ENCODE data around the gene IP6K3.

Gene IP6K3

DNA sequence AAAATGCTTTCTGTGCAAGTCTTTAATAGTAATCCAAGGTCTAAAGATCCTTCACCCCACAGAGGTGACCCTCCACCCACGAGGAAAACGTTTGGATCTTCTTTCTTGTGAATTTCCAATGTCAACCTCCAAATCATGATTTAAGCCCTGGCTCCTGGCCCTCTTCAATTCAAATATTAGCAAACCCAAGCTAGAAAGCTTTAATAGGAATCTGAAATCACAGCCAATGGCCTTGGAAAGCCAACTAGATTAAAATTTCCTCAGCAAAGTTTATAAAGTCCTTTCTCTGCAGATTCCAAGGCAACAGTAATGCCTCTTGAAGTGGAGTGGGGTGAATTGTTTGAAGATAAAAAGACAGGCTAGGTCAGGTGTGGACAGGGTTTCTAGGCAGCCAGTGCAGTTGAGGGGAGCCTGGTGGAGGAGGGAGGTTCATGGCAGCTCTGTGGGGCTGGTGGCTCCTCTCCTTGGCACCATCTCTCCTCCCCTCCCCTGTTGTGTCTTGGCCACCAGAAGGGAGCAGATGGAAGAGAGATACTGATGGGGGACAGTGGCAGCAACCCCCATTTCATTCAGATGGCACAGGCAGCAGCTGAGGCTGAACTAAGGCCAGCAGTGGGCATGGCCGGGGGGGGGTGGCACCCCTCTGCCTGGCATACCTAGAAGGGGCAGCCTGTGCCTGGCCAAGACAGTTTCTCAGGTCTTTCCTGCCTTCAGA is 23.2 kb downstream of the IP6K3 start:
- DNase-seq (ENCODE audit: low spot score), result no peak

DNA sequence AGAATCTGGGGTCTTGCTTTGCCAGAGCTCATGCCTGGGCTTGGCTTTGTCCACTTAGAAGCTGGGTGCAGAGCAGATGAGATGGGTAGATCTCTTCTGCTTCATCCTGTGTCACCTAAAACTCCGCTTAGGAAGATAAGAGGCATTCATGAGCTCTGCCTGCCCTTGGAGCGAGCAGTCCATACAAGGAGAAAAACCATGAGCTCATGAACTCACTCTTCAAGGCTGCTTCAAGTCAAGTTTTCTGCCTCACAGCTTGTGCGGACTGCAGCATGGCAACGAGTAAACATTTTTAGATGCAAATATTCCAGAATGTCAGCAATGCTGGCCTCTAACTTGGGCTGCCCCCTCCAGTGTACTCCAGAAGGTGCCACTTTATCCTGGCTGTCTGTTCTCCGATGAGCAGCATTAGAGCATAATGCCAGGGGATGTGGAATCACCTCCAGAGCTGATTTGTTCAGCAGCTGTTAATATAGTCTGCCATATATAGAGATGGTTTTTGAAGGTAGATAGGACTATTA is 24.5 kb downstream of the IP6K3 start:
- no peak for DNase-seq (ENCODE audit: low spot score)

DNA sequence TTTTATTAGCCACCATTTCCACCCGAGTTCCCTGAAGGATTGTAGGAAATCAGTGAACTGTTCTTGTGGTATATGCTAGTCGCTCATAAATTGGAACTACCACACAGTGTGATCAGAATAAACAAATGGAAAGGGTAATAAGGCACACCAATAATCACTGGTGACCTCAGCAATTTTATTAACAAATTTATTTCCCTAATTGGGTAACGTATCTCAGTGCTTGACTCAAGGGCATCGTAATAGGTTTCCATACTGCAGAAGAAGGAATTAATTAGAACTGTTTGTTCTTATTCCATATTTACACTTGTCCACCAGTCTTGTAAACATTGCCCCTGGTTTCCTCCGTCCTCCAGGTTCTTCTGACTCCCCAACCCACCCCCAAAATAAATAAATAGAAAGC is 25.2 kb downstream of the IP6K3 start:
- DNase-seq (ENCODE audit: low spot score), result no peak

DNA sequence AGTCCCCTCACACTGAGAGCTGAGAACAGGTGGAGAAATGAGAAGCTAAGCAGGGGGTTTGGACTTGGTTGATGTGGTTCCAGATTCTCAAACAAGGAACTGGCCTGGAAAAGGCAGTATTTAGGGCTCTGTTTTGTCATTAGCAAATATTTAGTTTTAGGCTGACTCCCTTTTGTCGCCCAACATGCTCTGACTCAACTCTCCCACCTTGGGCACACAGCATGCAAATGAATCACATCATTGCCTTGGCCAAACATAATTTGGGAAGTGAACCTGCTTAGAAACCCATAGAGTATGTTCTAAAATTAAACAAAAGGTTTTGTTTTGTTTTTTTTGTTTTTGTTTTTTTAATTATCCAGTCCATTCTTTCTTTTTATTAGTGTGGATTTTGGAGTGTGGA is 25.7 kb downstream of the IP6K3 start:
- no peak for DNase-seq (ENCODE audit: low spot score)

DNA sequence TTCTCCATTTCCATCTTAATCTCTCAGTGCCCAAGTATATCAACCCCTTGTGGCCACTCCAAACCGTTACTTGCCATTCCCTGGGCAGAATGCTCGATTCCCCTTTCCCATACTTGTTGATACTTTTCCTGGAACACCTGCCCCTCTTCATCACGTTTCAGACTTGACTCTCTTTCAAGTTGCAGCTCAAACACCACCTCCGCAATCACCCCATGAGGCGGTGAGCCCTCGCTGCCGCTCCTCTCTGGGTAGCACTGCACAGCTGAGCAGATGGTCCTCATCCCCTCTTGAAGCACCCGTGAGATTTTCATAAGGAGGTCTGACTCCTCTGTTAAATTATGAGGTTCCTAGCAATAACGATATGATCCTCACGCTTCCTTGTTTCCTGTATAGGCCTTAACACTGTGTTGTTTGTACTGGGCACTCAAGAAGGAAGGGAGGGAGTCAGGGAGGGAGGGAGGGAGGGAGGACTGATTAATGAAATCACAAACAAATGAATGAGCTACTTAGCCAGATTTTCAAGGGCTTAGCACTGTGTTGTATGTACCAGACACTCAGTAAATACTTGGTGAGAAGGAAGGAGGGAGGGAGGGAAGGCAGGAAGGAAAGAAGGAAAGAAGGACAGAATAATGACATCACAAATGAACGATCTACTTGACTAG is 27.2 kb downstream of the IP6K3 start:
- no peak for DNase-seq (ENCODE audit: low spot score)

DNA sequence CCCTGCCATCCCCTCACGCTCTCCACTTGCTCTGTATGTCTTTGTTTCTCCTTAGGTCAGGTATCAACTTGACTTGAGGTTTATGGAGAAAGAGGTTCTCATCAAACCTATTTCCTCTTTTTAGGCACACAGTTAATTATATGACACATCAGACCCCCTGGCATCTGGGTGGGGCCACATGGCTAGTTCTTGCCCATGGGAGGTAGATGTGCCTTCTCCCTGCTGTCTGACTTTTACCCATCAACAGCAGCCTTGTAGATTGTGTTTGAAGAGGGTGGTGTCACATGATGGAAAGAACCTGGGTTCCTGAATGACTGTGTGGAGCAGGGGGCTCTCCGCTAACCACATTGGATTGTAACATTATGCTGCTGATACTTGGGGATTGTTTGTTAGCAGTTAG is 28.0 kb downstream of the IP6K3 start:
- no peak for DNase-seq (ENCODE audit: low spot score)

DNA sequence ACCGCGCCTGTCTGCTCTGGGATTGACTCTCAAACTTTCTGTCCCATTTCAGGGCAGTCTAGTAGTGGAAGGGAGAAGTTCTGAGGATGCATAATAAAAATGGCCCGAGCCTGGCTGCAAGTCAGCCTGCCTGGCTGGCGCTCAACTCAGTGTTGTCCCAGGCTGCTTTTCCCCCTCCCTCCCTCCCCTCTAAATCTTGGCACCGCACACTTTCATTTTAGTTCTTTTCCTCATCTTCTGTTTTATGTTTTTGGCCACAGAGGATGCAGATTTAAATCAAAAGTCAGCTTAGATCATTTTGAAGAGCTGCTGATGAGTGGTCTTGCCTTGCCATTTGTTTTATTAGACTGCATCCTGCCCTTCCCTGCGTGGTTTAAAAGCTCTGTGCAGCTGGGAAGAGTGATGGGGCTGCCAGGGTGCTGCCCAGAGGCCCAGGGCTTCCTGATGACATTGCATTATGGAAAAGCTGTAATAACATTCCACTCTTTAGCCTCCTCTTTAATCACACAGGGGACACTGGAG is 28.7 kb downstream of the IP6K3 start:
- DNase-seq (ENCODE audit: low spot score), result no peak

DNA sequence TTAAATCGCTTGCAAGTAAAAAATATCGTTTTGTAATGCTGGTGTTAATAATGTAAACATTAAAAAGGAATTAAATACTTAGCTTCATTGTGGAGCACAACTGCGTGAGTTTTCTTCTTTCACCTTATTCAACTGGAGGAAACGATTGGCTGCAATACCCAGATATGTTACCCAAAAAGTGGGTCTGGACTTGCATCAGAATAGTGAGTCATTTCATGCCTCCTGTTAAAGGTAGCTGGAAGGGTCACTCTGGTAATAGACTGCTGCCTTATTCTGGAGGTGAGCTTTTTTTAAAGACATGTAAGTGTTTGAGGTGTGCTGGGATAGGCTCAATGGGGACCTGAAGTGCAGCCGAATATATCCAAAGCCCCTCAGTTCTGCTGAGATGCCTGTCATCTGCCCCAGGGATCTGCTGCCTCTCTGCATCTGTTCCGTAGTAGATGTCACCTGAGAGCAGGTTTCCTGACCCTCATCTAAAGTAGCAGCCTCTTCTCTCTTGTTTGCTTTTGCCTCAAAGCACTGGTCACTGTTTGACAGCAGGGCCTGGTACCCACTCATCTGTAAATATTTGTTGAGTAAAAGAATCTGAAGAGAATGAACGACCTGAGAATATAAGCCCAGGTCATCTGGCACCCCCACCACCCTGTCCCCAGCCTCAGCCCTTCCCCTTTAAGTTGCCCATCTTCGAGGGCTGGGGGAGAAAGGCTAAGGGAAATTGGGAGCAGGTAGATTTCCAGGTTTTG is 29.6 kb downstream of the IP6K3 start:
- DNase-seq (ENCODE audit: low spot score), result no peak

DNA sequence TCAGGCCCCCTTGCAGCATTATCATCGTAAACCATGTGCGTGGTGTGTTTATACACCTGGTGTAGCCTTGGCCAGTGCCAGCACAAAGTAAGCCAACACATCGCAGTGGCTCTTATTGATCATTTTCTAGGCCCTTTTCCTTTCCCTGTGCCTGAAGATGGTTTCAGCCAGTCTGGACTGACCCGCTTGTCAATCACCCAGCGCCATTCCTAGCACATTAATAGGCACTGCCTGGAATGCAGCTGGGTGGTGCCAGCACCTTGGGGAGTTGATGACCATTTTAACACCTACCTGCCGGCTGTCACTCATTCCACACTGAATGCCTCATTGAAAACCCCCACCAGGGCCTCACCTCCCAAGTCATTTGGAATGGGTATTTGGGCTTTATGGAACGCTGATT is 30.3 kb downstream of the IP6K3 start:
- no peak for DNase-seq (ENCODE audit: low spot score)

DNA sequence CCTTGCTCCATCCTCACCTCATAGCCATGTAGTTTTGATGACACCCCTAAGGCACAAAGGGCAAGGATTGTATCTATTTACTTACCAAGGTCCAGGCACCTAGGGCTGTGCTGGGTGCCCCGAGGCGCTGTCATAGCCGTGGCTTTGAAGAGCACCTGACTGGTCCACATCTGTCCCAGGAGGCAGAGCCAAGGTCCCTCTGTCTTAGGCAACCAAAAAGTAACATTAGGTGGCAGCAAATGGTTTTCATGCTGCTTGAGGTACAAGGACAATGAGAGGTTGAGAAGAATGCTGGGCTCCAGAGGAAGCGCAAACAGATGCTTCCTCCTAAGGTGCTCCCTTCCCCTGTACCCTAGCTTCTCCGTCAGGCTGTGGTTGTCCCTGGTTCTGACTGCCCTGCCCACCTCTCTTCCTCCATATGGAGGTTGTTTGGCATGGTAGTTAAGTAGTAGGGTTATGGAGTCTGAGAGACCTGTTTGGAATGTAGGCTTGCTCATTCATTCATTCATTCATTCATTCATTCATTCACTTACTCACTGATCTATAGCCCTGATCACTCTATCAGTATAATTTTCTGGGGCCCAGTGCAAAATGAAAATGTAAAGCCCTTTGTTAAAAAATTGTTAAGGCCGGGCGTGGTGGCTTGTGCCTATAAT is 32.2 kb downstream of the IP6K3 start:
- DNase-seq (ENCODE audit: low spot score), result no peak

DNA sequence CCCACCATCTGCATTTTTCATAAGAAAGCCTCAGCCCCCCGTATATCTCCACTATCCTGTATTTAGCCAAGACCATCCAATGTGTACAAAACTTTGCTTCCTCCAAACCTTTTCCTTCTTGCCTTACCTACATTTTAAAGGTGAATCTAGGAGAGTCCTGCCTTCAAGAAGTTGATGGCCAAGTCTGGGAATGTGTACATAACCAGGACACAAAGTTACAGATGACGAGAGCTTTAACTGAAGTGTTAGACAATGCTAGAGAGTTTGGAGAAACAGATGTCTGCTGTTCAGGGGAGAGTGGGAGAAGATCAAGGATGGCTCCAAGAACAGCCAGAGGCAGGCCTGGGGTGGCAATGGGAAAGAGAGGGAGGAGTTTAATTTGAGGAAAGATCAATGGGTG is 32.9 kb downstream of the IP6K3 start:
- no peak for DNase-seq (ENCODE audit: low spot score)

DNA sequence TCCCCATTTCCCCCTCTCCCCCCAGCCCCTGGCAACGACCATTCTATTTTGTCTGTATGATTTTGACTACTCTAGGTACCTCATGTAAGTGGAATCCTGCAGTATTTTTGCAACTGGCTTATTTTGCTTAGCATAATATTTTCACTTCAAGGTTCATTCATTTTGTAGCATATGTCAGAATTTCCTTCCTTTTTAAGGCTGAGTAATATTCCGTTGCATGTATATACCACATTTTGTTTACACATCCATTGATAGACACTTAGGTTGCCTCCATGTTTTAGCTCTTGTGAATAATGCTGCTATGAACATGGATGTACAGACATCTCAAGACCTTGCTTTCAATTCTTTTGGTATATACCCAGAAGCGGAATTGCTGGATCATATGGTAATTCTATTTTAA is 33.8 kb downstream of the IP6K3 start:
- DNase-seq (ENCODE audit: low spot score), result no peak

DNA sequence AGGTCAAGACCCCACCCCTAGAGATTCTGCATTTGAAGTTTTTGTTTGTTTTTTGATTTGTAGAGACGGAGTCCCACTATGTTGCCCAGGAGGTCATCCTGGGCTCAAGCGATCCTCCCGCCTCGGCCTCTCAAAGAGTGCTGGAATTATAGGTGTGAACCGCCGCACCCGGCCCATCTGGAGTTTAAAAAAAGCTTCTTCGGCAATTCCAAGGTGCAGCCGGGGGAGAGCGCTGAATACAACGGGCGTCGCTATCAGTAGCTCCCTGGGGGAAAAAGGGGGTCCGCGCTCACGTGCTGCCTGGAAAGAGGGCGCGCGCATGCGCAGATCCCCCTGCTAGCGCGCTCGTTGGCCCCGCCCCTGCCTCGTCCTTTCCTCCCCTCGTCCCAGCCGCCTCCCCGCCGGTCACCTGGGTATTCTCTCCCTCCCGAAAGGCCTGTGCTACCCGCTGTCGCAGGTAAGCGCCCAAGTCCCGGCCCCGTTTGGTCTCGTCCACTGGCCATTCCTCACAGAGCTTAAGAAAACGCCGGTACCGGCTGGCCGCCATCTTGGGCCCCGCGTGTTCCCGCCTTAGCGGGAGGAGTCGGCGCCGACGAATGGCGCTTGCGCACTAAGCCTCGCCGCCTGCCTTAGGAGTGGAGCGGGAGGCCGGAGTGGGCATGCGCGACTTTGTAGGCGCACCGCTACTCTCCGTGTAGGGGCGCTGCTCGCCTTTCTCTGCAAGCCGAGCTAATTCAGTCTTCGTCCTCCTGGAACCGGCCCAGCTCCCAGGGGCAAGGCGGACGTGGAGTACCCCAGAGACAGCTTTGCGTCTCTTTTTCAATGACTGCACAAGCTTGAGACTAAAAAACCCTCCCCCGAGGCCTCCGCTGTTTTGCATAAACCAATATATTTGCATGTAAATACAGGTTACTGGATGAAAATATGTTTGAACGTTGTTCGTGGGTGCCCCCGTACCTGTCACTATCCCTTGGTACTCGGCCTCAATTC is 35.3 kb downstream of the IP6K3 start, which contains the start of gene UQCC2:
Gene UQCC2 (minus strand): TSS at position 561 of the 990 bp plus-strand sequence. CDS start 14 bp downstream, at position 547.
- DNase-seq (ENCODE audit: low spot score), result peak; percentile 97

DNA sequence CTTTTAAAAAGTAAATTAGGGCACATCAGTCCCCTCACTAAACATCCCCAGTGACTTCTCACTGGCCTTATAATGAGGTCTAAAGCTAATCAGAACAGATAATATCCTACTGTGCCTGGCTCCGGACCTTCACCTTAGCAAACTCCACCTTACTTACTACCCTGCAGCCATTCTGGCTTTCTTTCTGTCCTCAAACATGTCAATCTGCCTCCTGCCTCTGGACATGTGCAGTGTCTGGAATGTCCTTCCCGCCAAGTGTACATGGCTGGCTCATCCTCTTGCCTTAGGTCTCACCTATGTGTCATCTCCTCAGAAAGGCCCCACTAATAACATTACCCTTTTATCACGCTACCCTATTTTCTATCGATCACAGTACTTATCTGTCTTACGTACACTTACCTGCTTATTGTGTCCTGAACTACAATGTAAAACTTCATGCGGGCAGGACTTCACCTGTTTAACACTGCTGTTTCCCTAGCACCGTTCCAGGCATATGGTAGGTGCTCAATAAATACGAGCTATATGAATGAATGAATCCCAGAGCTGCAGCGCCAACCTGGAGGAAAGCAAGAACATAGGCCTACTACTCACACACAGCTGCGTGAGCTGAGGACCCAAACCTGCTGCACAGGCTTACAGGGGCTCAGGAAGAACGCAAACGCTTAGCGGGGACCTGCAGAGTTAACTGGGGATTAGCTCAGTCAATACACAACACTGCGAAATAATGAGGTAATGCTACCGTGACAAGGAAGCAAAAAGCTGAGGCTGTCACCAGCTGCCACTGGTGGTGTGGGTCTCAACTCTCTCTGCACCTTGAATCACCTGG is 36.2 kb downstream of the IP6K3 start:
- no peak for DNase-seq (ENCODE audit: low spot score)

DNA sequence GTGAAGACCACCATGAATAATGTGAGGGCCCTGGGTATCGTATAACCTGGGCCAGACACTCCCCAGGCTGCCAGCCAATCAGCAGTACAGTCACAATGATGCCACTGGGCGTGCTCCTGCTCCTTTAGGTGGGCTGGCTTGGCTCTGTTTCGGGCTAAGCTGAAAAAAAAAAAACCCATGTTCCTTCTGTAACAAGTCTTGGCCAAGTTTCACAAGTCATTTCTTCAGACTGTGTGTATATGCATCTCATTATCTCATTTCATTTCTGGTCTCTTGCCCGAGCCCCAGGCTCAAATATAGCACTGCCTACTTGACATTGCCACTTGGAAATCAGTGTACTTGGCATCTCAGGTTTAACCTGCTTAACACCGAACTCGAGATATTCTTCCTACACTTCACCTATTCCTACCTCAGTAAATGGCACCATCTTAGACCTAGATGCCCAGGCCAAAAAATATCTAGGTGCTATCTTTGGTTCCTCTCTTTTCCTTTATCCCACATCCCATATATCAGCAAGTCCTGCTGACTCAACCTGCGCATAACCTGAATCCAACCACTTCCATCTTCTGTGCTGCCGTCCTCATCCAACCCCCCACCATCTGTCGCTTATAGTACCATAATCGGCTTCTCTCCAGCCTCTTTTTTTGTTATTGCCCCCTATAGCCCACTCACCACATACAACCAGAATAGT is 37.0 kb downstream of the IP6K3 start:
- DNase-seq (ENCODE audit: low spot score), result no peak

DNA sequence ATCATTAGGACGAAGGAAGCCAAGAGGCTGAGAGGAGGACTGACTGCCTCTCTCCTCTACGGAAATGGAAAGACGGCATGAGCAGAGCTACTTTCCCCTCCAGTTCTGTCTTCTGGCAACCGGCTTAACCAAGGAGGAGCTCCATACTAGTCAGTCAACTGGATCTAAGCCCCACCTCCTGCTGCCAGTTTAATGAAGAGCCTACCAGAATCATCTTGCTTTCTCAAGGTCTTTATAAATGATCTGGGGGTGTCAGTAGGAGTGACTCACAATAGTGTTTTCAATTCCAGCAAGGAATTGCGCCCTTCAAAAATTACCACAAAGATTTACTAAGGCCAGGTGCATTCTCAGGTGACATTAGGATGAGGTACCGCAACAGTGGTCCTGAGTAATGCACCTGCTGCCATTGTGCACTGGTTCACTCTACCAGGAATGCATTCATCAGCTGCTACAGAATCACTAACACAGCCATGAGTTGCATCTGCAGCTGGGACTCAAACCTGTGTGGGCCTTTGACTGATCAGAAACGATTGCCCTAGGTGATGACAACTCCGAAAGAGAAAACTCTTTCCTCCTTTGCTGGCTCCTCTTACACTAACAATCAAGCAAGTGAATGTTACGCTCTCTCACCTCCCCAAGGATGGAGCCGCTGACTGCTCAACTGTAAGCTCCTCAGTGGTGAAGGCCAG is 38.0 kb downstream of the IP6K3 start:
- no peak for DNase-seq (ENCODE audit: low spot score)

DNA sequence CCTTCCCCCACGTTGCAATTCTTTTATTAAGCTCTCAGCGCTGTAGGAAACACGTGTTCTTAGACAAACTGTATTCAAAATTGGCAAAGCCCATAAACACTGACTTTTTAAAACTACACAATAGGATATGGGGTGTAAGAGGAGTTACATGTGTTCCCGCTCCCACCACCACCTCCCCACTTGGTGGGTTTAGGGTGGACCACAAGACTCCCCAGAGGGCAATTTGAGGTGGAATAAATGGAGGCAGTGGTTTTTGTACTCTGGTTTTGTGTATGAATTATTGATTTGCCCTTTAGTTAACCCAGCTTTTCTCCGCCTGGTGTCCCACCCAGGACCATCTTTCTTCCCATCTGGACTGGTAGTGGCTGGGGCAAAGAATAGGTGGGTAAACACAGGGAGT is 38.9 kb downstream of the IP6K3 start:
- no peak for DNase-seq (ENCODE audit: low spot score)

DNA sequence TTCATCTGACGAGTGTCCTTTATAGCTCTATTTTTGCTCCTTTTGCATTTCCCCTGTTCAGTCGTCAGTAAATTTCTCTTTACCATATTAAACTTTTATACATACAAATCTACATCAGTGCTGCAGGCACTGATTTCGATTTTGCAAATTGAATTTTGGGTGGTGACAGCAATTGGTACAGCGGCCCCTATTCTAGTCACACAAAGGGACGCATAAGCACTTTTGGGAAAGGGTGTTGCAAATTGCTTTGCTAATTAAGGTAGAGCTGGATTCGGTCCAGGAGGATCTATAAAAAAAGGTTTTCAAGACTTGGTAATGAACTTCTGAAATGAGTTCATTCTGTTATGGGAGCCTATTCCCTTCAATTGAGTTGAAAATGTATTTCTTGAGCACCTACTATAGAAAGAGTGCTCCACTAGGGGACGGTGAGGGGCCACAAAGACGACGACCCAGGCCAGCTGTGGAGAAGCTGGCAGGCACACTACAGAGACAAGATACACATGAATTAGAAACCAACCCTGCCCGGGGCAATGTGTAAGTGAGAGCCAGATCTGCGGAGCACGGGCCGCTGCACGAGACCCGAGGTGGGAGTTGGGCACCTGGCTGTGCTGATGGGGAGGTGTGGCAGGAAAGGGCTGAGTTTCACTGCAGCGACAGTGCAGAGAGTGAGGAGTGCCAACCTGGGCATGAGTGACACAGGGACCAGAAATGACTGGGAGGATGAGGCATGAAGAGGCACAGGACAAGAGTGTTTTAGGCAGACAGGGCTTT is 40.6 kb downstream of the IP6K3 start:
- no peak for DNase-seq (ENCODE audit: low spot score)
